K562 (cell line): ENCODE results near the gene CABLES1. TPM values are rescaled to one million over a fixed set of nuclear protein-coding genes. Genes with fewer than 3 reads are reported as not detected.

Experiments
- ATAC-seq: fragments of 200-7000 bp; cut with Tn5 transposase; 3 replicates; pipeline ENCODE4 v1.9.1; 2020; ENCODE audit warnings: moderate library complexity
- BruUV-seq: library from RNA; stranded (reverse); fragments of 400-500 nt; replicated peaks from 2 replicates; lab custom pipeline; 2021; lab: Mats Ljungman, UMichigan
- CTCF ChIA-PET: fragments of 300-600 bp; formaldehyde crosslinking; extraction: SDS; loops from one replicate; lab custom pipeline; 2021; ENCODE audit warnings: low intra/inter-chr PET ratio; lab: Yijun Ruan, JAX
- POLR2A ChIA-PET: fragments of 300-600, 350-650 bp; sonication (Branson Sonifier 250); formaldehyde crosslinking; extraction: SDS; loops from one replicate; lab custom pipeline; 2021; ENCODE audit warnings: antibody characterized with exemption, inconsistent platforms; lab: Yijun Ruan, JAX
- DNase-seq, 4 experiments: peaks; one replicate each; pipeline versions ENCODE4 v3.0.0 to v3.0.0-alpha.2; 2011 to 2018; ENCODE audit warnings: low spot score in 3 of 4, mixed read lengths in 3 of 4; ENCODE audit errors: extremely low read depth in 1 of 4
- FAIRE-seq: peaks from 2 replicates; lab custom pipeline; 2011; peaks lifted over from hg19 to GRCh38; lab: Jason Lieb, UNC
- H2AFZ ChIP-seq: 2 replicates; pipeline ENCODE4 v1.6.0; 2011; ENCODE audit warnings: low read depth, low read length, control low read depth, inconsistent platforms
- H3K27ac ChIP-seq: fragments of 200-600 bp; 3 replicates; pipeline ENCODE4 v1.8.0; 2011; ENCODE audit warnings: low read depth, mild to moderate bottlenecking, control low read depth, inconsistent platforms, low read length, moderate library complexity, mixed read lengths; ENCODE audit errors: extremely low read depth
- H3K27me3 ChIP-seq, 2 experiments: fragments of 300-600 bp in 1 of 2; 2 replicates in 1 of 2; 3 replicates in 1 of 2; pipeline versions ENCODE4 v1.6.0 to v1.8.0; 2011; ENCODE audit warnings: inconsistent platforms in 2 of 2, low read length in 2 of 2, mild to moderate bottlenecking in 1 of 2, mixed read lengths in 1 of 2, moderate library complexity in 1 of 2; ENCODE audit not compliant: control insufficient read depth in 2 of 2, insufficient read depth in 2 of 2
- H3K36me3 ChIP-seq: fragments of 300-600 bp; 3 replicates; pipeline ENCODE4 v1.8.0; 2011; ENCODE audit warnings: mild to moderate bottlenecking, low read length, inconsistent platforms; ENCODE audit not compliant: control insufficient read depth, insufficient read depth
- H3K4me1 ChIP-seq, 2 experiments: fragments of 200-600 bp in 1 of 2; replicated peaks in 1 of 2; 2 replicates in 1 of 2; 3 replicates in 1 of 2; pipeline versions ENCODE4 v1.5.1 to v1.8.0; 2011; ENCODE audit warnings: inconsistent platforms in 2 of 2, low read length in 2 of 2, mild to moderate bottlenecking in 1 of 2, mixed read lengths in 1 of 2, moderate library complexity in 1 of 2; ENCODE audit not compliant: control insufficient read depth in 2 of 2, insufficient read depth in 2 of 2
- H3K4me2 ChIP-seq: 2 replicates; pipeline ENCODE4 v1.6.1; 2011; ENCODE audit warnings: low read length, control low read depth, inconsistent platforms, mixed read lengths; ENCODE audit not compliant: insufficient read depth
- H3K4me3 ChIP-seq: fragments of 200-600 bp; sonication (generic), shearing (Covaris generic); 2 replicates; pipeline ENCODE4 v1.5.1; 2016; ENCODE audit warnings: control low read depth, inconsistent platforms
- H3K79me2 ChIP-seq: fragments of 200-600 bp; 3 replicates; pipeline ENCODE4 v1.8.0; 2011; ENCODE audit warnings: low read length, inconsistent platforms; ENCODE audit not compliant: control insufficient read depth, insufficient read depth
- H3K9ac ChIP-seq, 2 experiments: 2 replicates each; pipeline versions ENCODE4 v1.6.0 to v1.6.1; 2011; ENCODE audit warnings: low read depth in 2 of 2, low read length in 2 of 2, control low read depth in 1 of 2, inconsistent platforms in 1 of 2, mild to moderate bottlenecking in 1 of 2, mixed read lengths in 1 of 2; ENCODE audit not compliant: insufficient read depth in 1 of 2
- H3K9me1 ChIP-seq: one replicate; pipeline ENCODE4 v1.6.0; 2011; ENCODE audit warnings: inconsistent platforms, mild to moderate bottlenecking, low read length, moderate library complexity; ENCODE audit not compliant: control insufficient read depth, insufficient read depth
- H3K9me3 ChIP-seq: replicated peaks from 2 replicates; pipeline ENCODE4 v1.5.1; 2011; ENCODE audit warnings: low read depth, low read length, inconsistent platforms; ENCODE audit not compliant: control insufficient read depth, insufficient read depth
- H4K20me1 ChIP-seq: replicated peaks from 2 replicates; pipeline ENCODE4 v1.6.1; 2011; ENCODE audit warnings: low read length, inconsistent platforms, mixed read lengths; ENCODE audit not compliant: control insufficient read depth, insufficient read depth
- ARID2 ChIP-seq: fragments of 450-650 bp; IDR thresholded peaks from 2 replicates; pipeline ENCODE4 v1.6.1; 2017; ENCODE audit warnings: antibody characterized with exemption, mild to moderate bottlenecking
- C11orf30 ChIP-seq: fragments of 450-650 bp; IDR thresholded peaks from 2 replicates; pipeline ENCODE4 v1.6.1; 2016; ENCODE audit warnings: low read depth, mild to moderate bottlenecking
- CHD1 ChIP-seq: fragments of 200-600 bp; sonication (generic); IDR thresholded peaks from one replicate; pipeline ENCODE4 v1.6.1; 2012; ENCODE audit warnings: mild to moderate bottlenecking, moderate library complexity, low read length, inconsistent platforms
- CHD2 ChIP-seq: IDR thresholded peaks from 2 replicates; pipeline ENCODE4 v1.6.1; 2011; ENCODE audit warnings: low read depth, low read length
- E2F3 ChIP-seq: fragments of 250-450 bp; sonication (Bioruptor Pico); IDR thresholded peaks from 2 replicates; pipeline ENCODE4 v1.4.0; 2020; ENCODE audit warnings: mild to moderate bottlenecking
- HNRNPLL ChIP-seq: fragments of 200-400 bp; formaldehyde crosslinking; IDR thresholded peaks from 2 replicates; pipeline ENCODE4 v1.6.1; 2017; ENCODE audit warnings: low read length, low read depth, mild to moderate bottlenecking; ENCODE audit not compliant: poor library complexity, severe bottlenecking
- JUND ChIP-seq, 2 experiments: IDR thresholded peaks; 2 replicates in 1 of 2; 3 replicates in 1 of 2; pipeline ENCODE4 v1.6.1; 2011; ENCODE audit warnings: borderline replicate concordance in 2 of 2, low read depth in 2 of 2, low read length in 2 of 2, improper control_type of control experiment in 1 of 2, missing biosample characterization in 1 of 2, missing genetic modification characterization in 1 of 2, missing genetic modification reagents in 1 of 2
- KLF13 ChIP-seq: fragments of 450-650 bp; IDR thresholded peaks from 2 replicates; pipeline ENCODE4 v1.6.1; 2016; ENCODE audit warnings: missing genetic modification characterization, low read depth, mild to moderate bottlenecking, missing compliant biosample characterization, moderate library complexity, borderline replicate concordance
- MAFG ChIP-seq: fragments of 450-650 bp; conservative IDR thresholded peaks from 2 replicates; pipeline ENCODE4 v1.6.1; 2016; ENCODE audit warnings: missing genetic modification characterization, missing compliant biosample characterization
- MCM3 ChIP-seq: fragments of 450-650 bp; IDR thresholded peaks from 2 replicates; pipeline ENCODE4 v1.6.1; 2016
- RFX7 ChIP-seq: fragments of 250-450 bp; sonication (Bioruptor Pico); IDR thresholded peaks from 2 replicates; pipeline ENCODE4 v1.5.1; 2021; ENCODE audit warnings: mild to moderate bottlenecking
- SRF ChIP-seq, 2 experiments: fragments of 250-450, 450-650 bp in 1 of 2; sonication (Bioruptor Pico) in 1 of 2; sonication (generic) in 1 of 2; formaldehyde crosslinking; IDR thresholded peaks; 2 replicates each; pipeline versions ENCODE4 v1.5.0 to v1.5.1; 2020 to 2022; ENCODE audit warnings: mild to moderate bottlenecking in 1 of 2, missing genetic modification reagents in 1 of 2
- TEAD1 ChIP-seq, 2 experiments: fragments of 450-650 bp in 1 of 2; sonication (generic) in 1 of 2; formaldehyde crosslinking; IDR thresholded peaks; 2 replicates each; pipeline versions ENCODE4 v1.4.0 to v1.8.0; 2020 to 2022; ENCODE audit warnings: mild to moderate bottlenecking in 2 of 2, missing genetic modification reagents in 1 of 2
- XRCC3 ChIP-seq: fragments of 450-650 bp; IDR thresholded peaks from 2 replicates; pipeline ENCODE4 v1.6.1; 2017; ENCODE audit warnings: mild to moderate bottlenecking, moderate library complexity
- ZFP36 ChIP-seq: fragments of 150-350 bp; IDR thresholded peaks from 2 replicates; pipeline ENCODE4 v1.6.1; 2018; ENCODE audit warnings: low read length, low read depth; ENCODE audit not compliant: partially characterized antibody
- ZNF175 ChIP-seq: fragments of 200-800 bp; sonication (Bioruptor generic); IDR thresholded peaks from 2 replicates; pipeline ENCODE4 v1.6.1; 2016; ENCODE audit warnings: low read depth, mild to moderate bottlenecking, missing genetic modification characterization, missing compliant biosample characterization
- ZNF316 ChIP-seq: fragments of 450-650 bp; IDR thresholded peaks from 2 replicates; pipeline ENCODE4 v1.6.1; 2016
- ZNF408 ChIP-seq: fragments of 250-450 bp; sonication (Bioruptor Pico); IDR thresholded peaks from 2 replicates; pipeline ENCODE4 v1.4.0; 2020; ENCODE audit warnings: low read depth, mild to moderate bottlenecking, moderate library complexity
- WGBS: fragments of 100-300 bp; shearing (Covaris generic); methylation state at CpG from one replicate; pipeline ENCODE4 v1.1.6; 2016; ENCODE audit warnings: low coverage, mixed read lengths; ENCODE audit not compliant: insufficient coverage; ENCODE audit errors: missing lambda C conversion rate; 5-methylcytosine and 5-hydroxymethylcytosine counted together
- in situ Hi-C: fragments of 300-500 bp; cut with MboI; formaldehyde crosslinking; loops from 4 replicates; pipeline ENCODE4 v1.15.0; 2018; ENCODE audit warnings: inconsistent platforms, mixed read lengths
- intact Hi-C: fragments of 100-400 bp; cut with micrococcal nuclease; formaldehyde crosslinking; loops from 2 replicates; pipeline ENCODE4 v1.14.2; 2022
- polyA plus RNA-seq, 8 experiments: library from polyadenylated mRNA; depleted of rRNA in 4 of 8; stranded (reverse) in 5 of 8; unstranded in 3 of 8; fragments of >200 nt; fragmentation: Nextera tagmentation in 2 of 8; fragmentation: Illumina TruSeq in 1 of 8; extraction: Ambion mirVana in 2 of 8; extraction: Trizol in 1 of 8; gene quantifications; 2 replicates each; pipeline versions ENCODE4 v1.2.1 to v1.2.3, GENCODE V29; 2011 to 2014; ENCODE audit warnings: inconsistent platforms in 1 of 8, missing spikeins in 1 of 8
- total RNA-seq, 7 experiments: library from RNA; depleted of rRNA in 6 of 7; stranded (reverse); fragments of >200 nt in 6 of 7; fragmentation: Illumina TruSeq in 2 of 7; extraction: Trizol in 2 of 7; gene quantifications; 2 replicates each; pipeline versions ENCODE4 v1.2.1 to v1.2.3, GENCODE V29; 2011 to 2021; ENCODE audit warnings: low replicate concordance in 1 of 7

CABLES1 gene
- total and polyA plus RNA-seq, 9 of the 15 experiments (the other 6 are each of a cell fraction or from before 2014, with no cell fraction given) = 0.04 to 0.10 (median 0.06) TPM; not detected in 3

- no peaks in the 10 kb centered on the region for H3K9me3 ChIP-seq
- H3K4me1 ChIP-seq = no peaks in the 10 kb centered on the region
- no peaks in the 10 kb centered on the region for H3K27me3 ChIP-seq
- intact Hi-C loops (no loop called here), in situ Hi-C loops (no loop called here)
- H3K4me3 ChIP-seq = no peak overlapping the region
- H3K27ac ChIP-seq = no peak overlapping the region
- 71% methylated on average over 8 of the region's 8 CpGs for WGBS
- H4K20me1 ChIP-seq = no peaks in the 10 kb centered on the region
- ChIA-PET CTCF (no interaction called here), POLR2A (interaction anchor here (1.0 to 1.4 kb wide), 3 partner anchors 11 to 37 kb away, joined by 3 to 4 read pairs (median 3); no protein-coding TSS in a partner anchor)
- FAIRE-seq (no peak), ATAC-seq (no peak), DNase-seq (no peak)
- no TSS peak for BruUV-seq
- no peaks in the 10 kb centered on the region for H3K36me3 ChIP-seq
- no peak overlapping the region for H3K4me2 ChIP-seq
- no peak overlapping the region for H3K9ac ChIP-seq
- no peaks in the 10 kb centered on the region for H3K79me2 ChIP-seq
- no peaks in the 10 kb centered on the region for H3K9me1 ChIP-seq
- no peak overlapping the region for H2AFZ ChIP-seq
- no peak for TF ChIP-seq HNRNPLL
- TF ChIP-seq TEAD1 (CRISPR knock-in tag; IDR thresholded peaks at IDR 0.05) = no peak
- no peak for TF ChIP-seq CHD1
- TF ChIP-seq C11orf30 = peak; percentile 76
- TF ChIP-seq SRF (CRISPR knock-in tag; IDR thresholded peaks at IDR 0.05) = no peak
- no peak for TF ChIP-seq ZNF408 (CRISPR knock-in tag)
- peak; percentile 37; the same call in 1 of the 2 replicates for TF ChIP-seq MAFG (tag)
- TF ChIP-seq MCM3 = no peak
- no peak for TF ChIP-seq RFX7 (CRISPR knock-in tag)
- no peak for TF ChIP-seq JUND (IDR thresholded peaks at IDR 0.05; ENCODE audit: borderline replicate concordance, low read depth, low read length)
- TF ChIP-seq JUND (tag; IDR thresholded peaks at IDR 0.05; ENCODE audit: borderline replicate concordance, low read depth, low read length) = no peak
- TF ChIP-seq ZNF316 = peak; percentile 75
- no peak for TF ChIP-seq CHD2
- TF ChIP-seq ARID2 = no peak
- TF ChIP-seq E2F3 = no peak
- no peak for TF ChIP-seq ZFP36
- no peak for TF ChIP-seq KLF13 (tag)
- TF ChIP-seq ZNF175 (CRISPR knock-in tag) = no peak
- no peak for TF ChIP-seq XRCC3
Measured at GRCh38 chr18:23302851-23303527, 167.7 kb downstream of the CABLES1 start.
